HepG2 (cell line): ENCODE data around the gene PRSS38. TPM values are rescaled to one million over a fixed set of nuclear protein-coding genes. Genes with fewer than 3 reads are reported as not detected.

Experiments used
- ATAC-seq: fragments of 200-7000 bp; cut with Tn5 transposase; 3 replicates; pipeline ENCODE4 v1.9.1; 2020; ENCODE audit warnings: mild to moderate bottlenecking, moderate library complexity
- BruUV-seq: library from RNA; stranded (reverse); fragments of 400-500 nt; replicated peaks from 2 replicates; lab custom pipeline; 2021; lab: Mats Ljungman, UMichigan
- CTCF ChIA-PET: fragments of 300-600 bp; formaldehyde crosslinking; extraction: SDS; loops from one replicate; lab custom pipeline; 2021; ENCODE audit warnings: low total read pairs, inconsistent platforms, low intra/inter-chr PET ratio; lab: Yijun Ruan, JAX
- POLR2A ChIA-PET: fragments of 350-600 bp; sonication (Branson Sonifier 250); formaldehyde crosslinking; loops from one replicate; lab custom pipeline; 2020; ENCODE audit warnings: antibody characterized with exemption, inconsistent platforms; lab: Yijun Ruan, JAX
- DNase-seq: peaks from one replicate; pipeline ENCODE4 v3.0.0-alpha.2; 2015; ENCODE audit warnings: low spot score
- FAIRE-seq: peaks from 3 replicates; lab custom pipeline; 2011; peaks lifted over from hg19 to GRCh38; lab: Jason Lieb, UNC
- H2AFZ ChIP-seq: one replicate; pipeline ENCODE4 v1.6.1; 2011; ENCODE audit warnings: low read length, inconsistent platforms
- H3K27ac ChIP-seq: fragments of 300-600 bp; 3 replicates; pipeline ENCODE4 v1.8.0; 2011; ENCODE audit warnings: mixed run types, mild to moderate bottlenecking, mixed read lengths, low read length, inconsistent platforms; ENCODE audit not compliant: insufficient read depth; ENCODE audit errors: extremely low read length
- H3K27me3 ChIP-seq, 2 experiments: fragments of 200-600 bp in 1 of 2; 2 replicates in 1 of 2; 3 replicates in 1 of 2; pipeline versions ENCODE4 v1.6.0 to v1.8.0; 2011; ENCODE audit warnings: low read length in 2 of 2, mild to moderate bottlenecking in 2 of 2, moderate library complexity in 2 of 2, inconsistent platforms in 1 of 2; ENCODE audit not compliant: insufficient read depth in 2 of 2, control insufficient read depth in 1 of 2
- H3K36me3 ChIP-seq, 2 experiments: fragments of 200-600 bp in 1 of 2; replicated peaks in 1 of 2; 2 replicates in 1 of 2; 3 replicates in 1 of 2; pipeline versions ENCODE4 v1.5.1 to v1.8.0; 2011; ENCODE audit warnings: low read length in 2 of 2, inconsistent platforms in 1 of 2; ENCODE audit not compliant: insufficient read depth in 2 of 2, control insufficient read depth in 1 of 2
- H3K4me1 ChIP-seq: 2 replicates; pipeline ENCODE4 v1.5.1; 2012; ENCODE audit warnings: low read length, inconsistent platforms; ENCODE audit not compliant: insufficient read depth
- H3K4me2 ChIP-seq: 2 replicates; pipeline ENCODE4 v1.6.0; 2011; ENCODE audit warnings: low read depth, low read length, inconsistent platforms
- H3K4me3 ChIP-seq, 3 experiments: fragments of 200-600 bp in 1 of 3; sonication (generic), shearing (Covaris generic) in 1 of 3; replicated peaks in 1 of 3; 2 replicates each; pipeline ENCODE4 v1.5.1; 2011 to 2016; ENCODE audit warnings: low read length in 3 of 3, inconsistent platforms in 2 of 3, low read depth in 2 of 3, mild to moderate bottlenecking in 2 of 3, control low read depth in 1 of 3, mixed read lengths in 1 of 3; ENCODE audit not compliant: insufficient read depth in 1 of 3
- H3K79me2 ChIP-seq: one replicate; pipeline ENCODE4 v1.6.1; 2011; ENCODE audit warnings: low read length, inconsistent platforms; ENCODE audit not compliant: insufficient read depth
- H3K9ac ChIP-seq: 2 replicates; pipeline ENCODE4 v1.6.0; 2011; ENCODE audit warnings: mild to moderate bottlenecking, low read depth, low read length, inconsistent platforms; ENCODE audit not compliant: insufficient read depth
- H3K9me3 ChIP-seq: 2 replicates; pipeline ENCODE4 v1.5.1; 2012; ENCODE audit warnings: mild to moderate bottlenecking, low read length
- H4K20me1 ChIP-seq: 2 replicates; pipeline ENCODE4 v1.6.0; 2011; ENCODE audit warnings: inconsistent platforms, mild to moderate bottlenecking, low read length, moderate library complexity; ENCODE audit not compliant: insufficient read depth
- CCDC6 ChIP-seq: sonication (generic); formaldehyde crosslinking; IDR thresholded peaks from 2 replicates; pipeline ENCODE4 v1.8.1; 2022; ENCODE audit warnings: mild to moderate bottlenecking, missing genetic modification reagents, moderate library complexity
- DBP ChIP-seq: sonication (generic); formaldehyde crosslinking; IDR thresholded peaks from 2 replicates; pipeline ENCODE4 v1.4.0; 2020; ENCODE audit warnings: missing genetic modification reagents; ENCODE audit errors: not compliant biosample characterization
- DDIT3 ChIP-seq: sonication (generic); formaldehyde crosslinking; IDR thresholded peaks from 2 replicates; pipeline ENCODE4 v1.4.0; 2020; ENCODE audit warnings: mild to moderate bottlenecking, missing genetic modification reagents
- FOXA1 ChIP-seq, 2 experiments: fragments of 450-650 bp in 1 of 2; sonication (generic) in 1 of 2; formaldehyde crosslinking in 1 of 2; IDR thresholded peaks; 2 replicates each; pipeline versions ENCODE4 v1.4.0 to v1.6.1; 2016 to 2020; ENCODE audit warnings: missing genetic modification reagents in 1 of 2
- KMT2B ChIP-seq: IDR thresholded peaks from 2 replicates; pipeline ENCODE4 v1.6.1; 2016; ENCODE audit warnings: missing genetic modification reagents, missing compliant biosample characterization
- RBM39 ChIP-seq: fragments of 200-400 bp; formaldehyde crosslinking; IDR thresholded peaks from one replicate; pipeline ENCODE4 v1.6.1; 2018; ENCODE audit warnings: antibody characterized with exemption, mild to moderate bottlenecking, low read depth, low read length; ENCODE audit not compliant: poor library complexity, severe bottlenecking
- SCMH1 ChIP-seq: sonication (generic); formaldehyde crosslinking; IDR thresholded peaks from 2 replicates; pipeline ENCODE4 v1.9.0; 2021; ENCODE audit warnings: missing genetic modification reagents, mild to moderate bottlenecking, borderline replicate concordance
- SOX13 ChIP-seq, 3 experiments: fragments of 450-650 bp in 1 of 3; sonication (generic) in 1 of 3; formaldehyde crosslinking in 1 of 3; IDR thresholded peaks in 2 of 3; conservative IDR thresholded peaks in 1 of 3; 2 replicates each; pipeline versions ENCODE4 v1.5.0 to v1.6.1; 2016 to 2020; ENCODE audit warnings: antibody characterized with exemption in 1 of 3, mild to moderate bottlenecking in 1 of 3, missing compliant biosample characterization in 1 of 3, missing genetic modification reagents in 1 of 3, moderate library complexity in 1 of 3
- SOX6 ChIP-seq, 2 experiments: fragments of 450-650 bp in 1 of 2; sonication (generic) in 1 of 2; formaldehyde crosslinking in 1 of 2; IDR thresholded peaks; 2 replicates each; pipeline versions ENCODE4 v1.4.0 to v1.6.1; 2017 to 2020; ENCODE audit warnings: antibody characterized with exemption in 1 of 2, mild to moderate bottlenecking in 1 of 2, missing genetic modification reagents in 1 of 2
- TAF1 ChIP-seq: sonication (generic); formaldehyde crosslinking; IDR thresholded peaks from 2 replicates; pipeline ENCODE4 v1.4.0; 2020; ENCODE audit warnings: missing genetic modification reagents
- ZHX2 ChIP-seq, 2 experiments: sonication (generic) in 1 of 2; formaldehyde crosslinking in 1 of 2; IDR thresholded peaks; 2 replicates each; pipeline versions ENCODE4 v1.6.1 to v1.9.0; 2014 to 2022; ENCODE audit warnings: antibody characterized with exemption in 1 of 2, borderline replicate concordance in 1 of 2, inconsistent platforms in 1 of 2, low read depth in 1 of 2, missing genetic modification reagents in 1 of 2
- ZKSCAN1 ChIP-seq: fragments of 150-350 bp; IDR thresholded peaks from 2 replicates; pipeline ENCODE4 v1.6.1; 2014; ENCODE audit warnings: low read length
- ZNF382 ChIP-seq: sonication (generic); formaldehyde crosslinking; IDR thresholded peaks from 2 replicates; pipeline ENCODE4 v1.5.0; 2020; ENCODE audit warnings: missing genetic modification reagents, mild to moderate bottlenecking, borderline replicate concordance
- ZNF446 ChIP-seq: sonication (generic); formaldehyde crosslinking; IDR thresholded peaks from 2 replicates; pipeline ENCODE4 v1.5.0; 2020; ENCODE audit warnings: mild to moderate bottlenecking, missing genetic modification reagents
- ZNF558 ChIP-seq: sonication (generic); formaldehyde crosslinking; IDR thresholded peaks from 2 replicates; pipeline ENCODE4 v1.9.0; 2022; ENCODE audit warnings: mild to moderate bottlenecking, missing genetic modification reagents, borderline replicate concordance
- ZNF747 ChIP-seq: sonication (generic); formaldehyde crosslinking; IDR thresholded peaks from 2 replicates; pipeline ENCODE4 v1.8.1; 2023; ENCODE audit warnings: missing genetic modification reagents, mild to moderate bottlenecking, borderline replicate concordance
- WGBS: methylation state at CpG from one replicate; pipeline ENCODE4 v1.1.6; 2017; ENCODE audit warnings: low lambda C conversion rate; 5-methylcytosine and 5-hydroxymethylcytosine counted together
- in situ Hi-C: cut with HindIII; loops from 2 replicates; pipeline ENCODE4 v1.10.0; 2017; ENCODE audit warnings: low pct_unique_long_range_greater_than_20kb; ENCODE audit not compliant: extremely low pct_ligation_motif_present
- intact Hi-C: fragments of 100-400 bp; cut with micrococcal nuclease; formaldehyde crosslinking; loops from one replicate; pipeline ENCODE4 v1.10.0; 2022; ENCODE audit not compliant: unreplicated experiment
- polyA plus RNA-seq, 8 experiments: library from polyadenylated mRNA; depleted of rRNA in 3 of 8; stranded (reverse) in 7 of 8; unstranded in 1 of 8; fragments of >200 nt; fragmentation: Illumina TruSeq in 4 of 8; extraction: Trizol in 4 of 8; gene quantifications; 2 replicates each; pipeline versions ENCODE4 v1.2.1 to v1.2.3, GENCODE V29; 2011 to 2016; ENCODE audit warnings: low read depth in 4 of 8, missing spikeins in 1 of 8, mixed read lengths in 1 of 8; ENCODE audit not compliant: insufficient read depth in 1 of 8
- total RNA-seq, 5 experiments: library from RNA; depleted of rRNA; stranded (reverse); fragments of >200 nt; fragmentation: Illumina TruSeq; extraction: Trizol; gene quantifications; 2 replicates each; pipeline ENCODE4 v1.2.3, GENCODE V29; 2016; ENCODE audit warnings: low read depth in 1 of 5

The PRSS38 gene
- total and polyA plus RNA-seq, 2 of the 13 experiments (the other 11 are each of a cell fraction or from before 2014, with no cell fraction given): not detected

GRCh38 chr1:227838181-227838580 is 22.7 kb downstream of the PRSS38 start (continued):
- no peak for TF ChIP-seq RBM39
- no peak for TF ChIP-seq DDIT3

- Histone ChIP-seq H4K20me1 (no peaks in the 10 kb centered on the region), H3K36me3 (no peaks in the 10 kb centered on the region), H3K4me2 (no peak overlapping the region), H2AFZ (no peak overlapping the region), H3K9me3 (no peaks in the 10 kb centered on the region), H3K27ac (no peak overlapping the region), H3K9ac (no peak overlapping the region), H3K4me1 (no peaks in the 10 kb centered on the region), H3K27me3 (peaks cover 1 to 7% of the 10 kb centered on the region in 2 experiments; a peak in 1 of 5 replicates), H3K4me3 (no peak overlapping the region), H3K79me2 (no peaks in the 10 kb centered on the region)
- ATAC-seq: no peak
- intact Hi-C loops (no loop called here), in situ Hi-C loops (no loop called here)
- TF ChIP-seq DBP (CRISPR knock-in tag): no peak
- no peak for TF ChIP-seq SCMH1 (CRISPR knock-in tag)
- TF ChIP-seq ZHX2 (IDR thresholded peaks at IDR 0.05; ENCODE audit: low read depth): no peak
- TF ChIP-seq ZHX2 (CRISPR knock-in tag; IDR thresholded peaks at IDR 0.05; ENCODE audit: borderline replicate concordance): no peak
- no peak for TF ChIP-seq KMT2B (CRISPR knock-in tag)
- no peak for TF ChIP-seq TAF1 (CRISPR knock-in tag)
- no peak for TF ChIP-seq ZNF558
- TF ChIP-seq ZKSCAN1: no peak
- TF ChIP-seq CCDC6: no peak
- no peak for TF ChIP-seq ZNF446 (CRISPR knock-in tag)
- no peak for TF ChIP-seq SOX6 (IDR thresholded peaks at IDR 0.05)
- no peak for TF ChIP-seq SOX6 (CRISPR knock-in tag; IDR thresholded peaks at IDR 0.05)
- no peak for TF ChIP-seq SOX13 (IDR thresholded peaks at IDR 0.05)
- no peak for TF ChIP-seq SOX13 (CRISPR knock-in tag; conservative IDR thresholded peaks at IDR 0.05 in 1 of 2, IDR thresholded peaks at IDR 0.05 in 1 of 2)
- TF ChIP-seq ZNF382 (CRISPR knock-in tag): no peak
- TF ChIP-seq FOXA1 (IDR thresholded peaks at IDR 0.05): no peak
- no peak for TF ChIP-seq FOXA1 (CRISPR knock-in tag; IDR thresholded peaks at IDR 0.05)
- TF ChIP-seq ZNF747 (CRISPR knock-in tag): no peak
- no peak for DNase-seq
- no TSS peak for BruUV-seq
- FAIRE-seq: no peak
- POLR2A ChIA-PET: no interaction called here
- CTCF ChIA-PET: no interaction called here
- WGBS: 34% methylated on average over 7 of the region's 9 CpGs
Observed at GRCh38 chr1:227841096-227841495, 25.6 kb downstream of the PRSS38 start.
